Activated naive CD4-positive, alpha-beta T cell treated with anti-CD3 and anti-CD28 coated beads, Interleukin-2, amount 50 U/mL, for 72 hours (primary cell): ENCODE data around the gene KTN1. TPM values are rescaled to one million over a fixed set of nuclear protein-coding genes. Genes with fewer than 3 reads are reported as not detected.

Source experiments
- ATAC-seq, 2 donors: fragments of 150-1000 bp; cut with Tn5 transposase; 2 replicates each; pipeline ENCODE4 v1.10.0; 2021; ENCODE audit warnings: mild to moderate bottlenecking in 2 of 2, moderate library complexity in 2 of 2
- DNase-seq, 2 donors: peaks; one replicate each; pipeline ENCODE4 v3.0.0; 2021 to 2022; ENCODE audit warnings: low spot score in 2 of 2
- H3K27ac Mint-ChIP-seq, 2 donors: one replicate each; pipeline ENCODE4 v1.8.0; 2022; ENCODE audit warnings: mild to moderate bottlenecking in 2 of 2, mixed read lengths in 2 of 2
- H3K36me3 Mint-ChIP-seq, 2 donors: one replicate each; pipeline ENCODE4 v1.8.0; 2022; ENCODE audit warnings: mixed read lengths in 2 of 2
- H3K9me3 Mint-ChIP-seq, 2 donors: one replicate each; pipeline ENCODE4 v1.8.0; 2022; ENCODE audit warnings: mixed read lengths in 2 of 2
- total RNA-seq, 2 donors: library from RNA; stranded (reverse); gene quantifications; one replicate each; pipeline ENCODE4 v1.2.3, GENCODE V29; 2022

Gene KTN1
- total RNA-seq, 2 donors from 2014 or later = 83.9 to 109 TPM

- DNase-seq (no peak), ATAC-seq (no peak)
- Mint-ChIP-seq H3K9me3 (no peaks in the 10 kb centered on the region), H3K27ac (no peak overlapping the region), H3K36me3 (no peaks in the 10 kb centered on the region)
Observed at GRCh38 chr14:55707365-55707804, 127.4 kb downstream of the KTN1 start.

- Mint-ChIP-seq H3K27ac (no peak overlapping the region), H3K36me3 (no peaks in the 10 kb centered on the region), H3K9me3 (no peaks in the 10 kb centered on the region)
- no peak for DNase-seq
- no peak for ATAC-seq
Observed at GRCh38 chr14:55710506-55711041, 130.6 kb downstream of the KTN1 start.

- ATAC-seq (no peak), DNase-seq (no peak)
- Mint-ChIP-seq H3K36me3 (no peaks in the 10 kb centered on the region), H3K27ac (peak overlapping the region in 1 of 2 donors; percentile 15), H3K9me3 (no peaks in the 10 kb centered on the region)
Observed at GRCh38 chr14:55711175-55711811, 131.3 kb downstream of the KTN1 start.

DNA sequence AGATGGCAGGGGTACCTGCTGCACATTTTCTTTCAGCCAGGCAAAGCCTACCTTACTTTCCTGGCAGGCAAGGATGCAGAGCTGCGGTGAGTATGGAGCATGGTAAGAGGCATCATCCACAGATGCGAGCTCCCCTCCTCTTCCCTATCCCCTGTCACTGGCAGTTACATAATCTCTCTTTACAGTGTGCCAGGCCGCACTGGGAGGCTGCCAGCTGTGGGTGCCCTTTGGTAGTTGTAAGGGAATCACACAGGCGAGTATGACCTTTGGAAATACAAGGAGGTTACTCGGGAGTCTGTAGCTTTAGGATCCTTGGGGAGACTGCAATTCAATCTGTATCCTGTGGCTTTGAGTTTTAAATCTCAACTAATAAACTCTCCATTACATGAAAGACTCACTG lies 132.5 kb downstream of the KTN1 start:
- no peak for ATAC-seq
- H3K9me3 Mint-ChIP-seq = no peaks in the 10 kb centered on the region
- no peak for DNase-seq
- H3K27ac Mint-ChIP-seq = no peak overlapping the region
- H3K36me3 Mint-ChIP-seq = no peaks in the 10 kb centered on the region

DNA sequence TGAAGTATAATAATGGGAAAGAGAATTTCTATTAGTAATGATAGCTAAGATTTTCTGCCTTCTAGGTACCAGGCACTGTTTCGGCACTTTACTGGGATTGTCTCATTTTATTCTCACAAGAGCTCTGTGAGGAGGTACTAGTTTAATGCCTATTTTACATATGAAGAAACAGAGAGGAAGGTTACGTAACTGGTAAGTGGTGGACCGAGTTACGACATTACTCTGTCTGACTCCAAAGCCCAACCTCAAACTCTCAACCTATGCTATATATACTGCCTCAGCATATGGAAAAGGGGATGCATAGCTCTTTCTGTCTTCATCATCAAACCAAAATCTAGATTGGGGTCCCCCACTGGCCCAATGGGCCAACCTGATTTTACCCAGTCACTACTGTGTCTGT lies 133.5 kb downstream of the KTN1 start:
- H3K9me3 Mint-ChIP-seq = no peaks in the 10 kb centered on the region
- H3K27ac Mint-ChIP-seq = no peak overlapping the region
- no peaks in the 10 kb centered on the region for H3K36me3 Mint-ChIP-seq
- ATAC-seq = no peak
- no peak for DNase-seq

- Mint-ChIP-seq H3K36me3 (no peaks in the 10 kb centered on the region), H3K9me3 (no peaks in the 10 kb centered on the region), H3K27ac (no peak overlapping the region)
- ATAC-seq = no peak
- no peak for DNase-seq
Observed at GRCh38 chr14:55715889-55716288, 135.9 kb downstream of the KTN1 start.

DNA sequence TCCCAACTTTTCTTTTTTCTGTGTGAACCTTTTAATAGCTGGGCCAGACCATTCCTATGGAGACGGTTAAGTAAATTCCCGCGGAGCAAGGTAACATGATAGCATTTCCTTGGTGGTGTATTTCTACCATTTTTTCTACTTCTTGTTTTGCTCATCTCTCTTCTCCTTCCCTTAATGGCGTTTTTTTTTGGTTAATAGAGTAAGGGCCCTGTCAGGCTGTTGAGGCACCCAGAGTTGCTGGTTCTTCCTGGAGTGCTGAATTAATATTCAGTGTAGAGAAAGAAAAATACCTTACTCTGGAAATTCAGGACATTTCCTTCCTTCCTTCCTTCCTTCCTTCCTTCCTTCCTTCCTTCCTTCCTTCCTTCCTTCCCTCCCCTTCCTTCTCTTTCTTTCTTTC lies 137.6 kb downstream of the KTN1 start:
- Mint-ChIP-seq H3K9me3 (no peaks in the 10 kb centered on the region), H3K36me3 (no peaks in the 10 kb centered on the region), H3K27ac (no peak overlapping the region)
- DNase-seq (no peak), ATAC-seq (no peak)

DNA sequence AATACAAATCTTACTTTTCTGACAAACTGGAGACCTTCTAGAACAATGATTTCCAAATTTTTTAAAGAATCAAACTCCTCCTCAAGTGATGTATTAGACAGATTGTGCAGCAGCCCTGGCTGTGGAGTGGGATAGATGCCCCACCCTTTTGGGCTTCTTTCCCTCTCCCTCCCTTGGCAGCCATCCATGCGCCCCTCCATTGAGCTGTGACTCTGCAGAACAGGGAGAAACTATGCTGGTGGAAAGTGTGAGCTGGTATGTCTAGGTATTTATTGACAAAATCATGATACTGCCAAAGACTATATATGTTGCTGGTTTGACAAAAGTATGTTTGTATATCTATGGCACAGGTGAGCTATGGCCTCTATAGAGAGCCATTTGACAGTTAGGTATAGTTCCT lies 138.5 kb downstream of the KTN1 start:
- Mint-ChIP-seq H3K9me3 (no peaks in the 10 kb centered on the region), H3K27ac (peak overlapping the region in 1 of 2 donors; percentile 44), H3K36me3 (no peaks in the 10 kb centered on the region)
- DNase-seq (no peak), ATAC-seq (no peak)

- no peak for DNase-seq
- no peak overlapping the region for H3K27ac Mint-ChIP-seq
- no peaks in the 10 kb centered on the region for H3K36me3 Mint-ChIP-seq
- H3K9me3 Mint-ChIP-seq = no peaks in the 10 kb centered on the region
- no peak for ATAC-seq
Observed at GRCh38 chr14:55720796-55721195, 140.8 kb downstream of the KTN1 start.

- ATAC-seq (no peak), DNase-seq (no peak)
- H3K27ac Mint-ChIP-seq = no peak overlapping the region
- no peaks in the 10 kb centered on the region for H3K9me3 Mint-ChIP-seq
- no peaks in the 10 kb centered on the region for H3K36me3 Mint-ChIP-seq
Observed at GRCh38 chr14:55721353-55721752, 141.3 kb downstream of the KTN1 start.

GRCh38 chr14:55722054-55722453 lies 142.0 kb downstream of the KTN1 start:
- no peak overlapping the region for H3K27ac Mint-ChIP-seq
- no peaks in the 10 kb centered on the region for H3K36me3 Mint-ChIP-seq
- no peak for ATAC-seq
- no peak for DNase-seq
- H3K9me3 Mint-ChIP-seq = no peaks in the 10 kb centered on the region

DNA sequence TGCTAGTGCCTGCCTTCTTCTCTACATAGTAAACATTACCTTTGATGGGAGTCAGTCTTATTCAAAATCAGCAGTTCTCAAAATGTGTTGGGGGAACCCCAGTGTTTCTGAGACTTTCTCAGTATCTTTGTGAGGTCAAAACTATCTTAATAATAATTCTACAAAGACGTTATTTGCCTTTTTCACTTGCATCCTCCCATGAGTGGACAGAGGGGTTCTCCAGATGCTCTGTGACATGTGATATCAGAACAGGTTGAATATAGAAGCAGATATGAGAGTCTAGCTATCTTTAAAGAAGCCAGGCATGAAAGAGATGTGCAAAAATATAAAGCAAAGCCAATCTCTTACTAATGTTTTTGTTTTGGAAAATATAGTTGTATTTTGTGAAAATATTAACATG lies 144.7 kb downstream of the KTN1 start:
- H3K36me3 Mint-ChIP-seq = no peaks in the 10 kb centered on the region
- H3K27ac Mint-ChIP-seq = no peak overlapping the region
- H3K9me3 Mint-ChIP-seq = no peaks in the 10 kb centered on the region
- ATAC-seq (no peak), DNase-seq (no peak)

DNA sequence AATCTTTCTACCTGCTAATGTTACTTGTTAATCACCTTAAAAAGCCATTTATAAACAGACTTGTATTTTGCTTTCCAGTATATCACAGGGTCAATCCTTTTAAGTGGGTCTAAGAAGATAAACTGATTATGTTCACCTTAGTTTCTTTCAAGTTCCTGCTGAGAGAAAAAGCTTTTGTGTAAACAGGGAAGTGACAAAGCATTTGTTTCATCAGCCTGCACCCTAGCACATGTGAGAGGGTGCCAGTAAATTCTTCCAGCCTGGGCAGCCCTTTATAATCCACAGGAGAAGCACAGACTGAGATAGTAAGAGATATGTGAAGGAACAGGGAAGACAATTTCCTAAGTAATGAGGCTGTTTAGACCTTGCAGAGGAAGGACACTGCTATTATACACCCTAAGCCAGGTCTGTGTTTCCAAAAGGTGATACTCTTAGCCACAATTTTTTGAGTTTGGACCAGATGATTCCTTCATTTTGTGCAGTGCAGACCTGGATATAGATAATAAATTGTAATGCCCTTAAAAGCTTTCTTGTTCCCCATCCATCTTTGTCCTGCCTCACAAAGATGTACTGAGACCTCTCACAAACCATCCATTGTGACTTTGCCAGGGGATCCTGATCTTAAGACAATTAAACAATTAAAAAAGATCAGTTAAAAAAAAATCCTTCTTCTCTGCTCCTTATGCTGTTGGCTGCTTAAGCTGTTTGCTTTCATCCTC lies 150.7 kb downstream of the KTN1 start:
- ATAC-seq = no peak
- Mint-ChIP-seq H3K27ac (no peak overlapping the region), H3K36me3 (no peaks in the 10 kb centered on the region), H3K9me3 (no peaks in the 10 kb centered on the region)
- DNase-seq = no peak

GRCh38 chr14:55731311-55731872 lies 151.4 kb downstream of the KTN1 start:
- ATAC-seq = no peak
- no peak for DNase-seq
- Mint-ChIP-seq H3K27ac (no peak overlapping the region), H3K36me3 (no peaks in the 10 kb centered on the region), H3K9me3 (peaks cover 0 to 4% of the 10 kb centered on the region in 2 donors)

- Mint-ChIP-seq H3K27ac (no peak overlapping the region), H3K9me3 (peaks cover 0 to 10% of the 10 kb centered on the region in 2 donors), H3K36me3 (no peaks in the 10 kb centered on the region)
- peak in 1 of 2 donors; percentile 62 for DNase-seq
- no peak for ATAC-seq
Observed at GRCh38 chr14:55731881-55732498, 152.0 kb downstream of the KTN1 start.

DNA sequence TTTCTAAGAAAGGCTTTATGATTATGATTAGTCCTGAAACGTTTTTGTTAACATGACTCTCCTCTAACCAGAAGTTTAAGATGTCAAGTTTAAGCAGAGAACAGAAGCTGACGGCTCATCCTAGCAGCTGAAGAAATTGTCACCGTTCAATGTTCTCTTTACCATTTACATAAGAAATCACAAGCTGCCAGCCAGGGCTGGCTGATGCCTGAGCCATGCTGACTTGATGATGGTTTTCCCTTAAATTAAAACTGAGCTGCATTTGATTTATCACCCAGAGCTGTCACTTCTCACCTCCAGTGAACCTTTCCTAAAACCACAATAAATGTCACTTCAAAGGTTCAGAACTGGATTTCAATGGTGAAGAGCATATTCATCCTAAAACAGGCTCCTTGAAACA lies 153.6 kb downstream of the KTN1 start:
- ATAC-seq = no peak
- no peak for DNase-seq
- Mint-ChIP-seq H3K36me3 (no peaks in the 10 kb centered on the region), H3K9me3 (peaks cover 0 to 10% of the 10 kb centered on the region in 2 donors), H3K27ac (no peak overlapping the region)
